Activated CD4-positive, CD25-positive, alpha-beta regulatory T cell treated with anti-CD3 and anti-CD28 coated beads, Interleukin-2, amount 50 U/mL, for 16 hours (primary cell): ENCODE results near the gene TSPAN14.
"Not testable (repeated sequence)": the region's sequence is repeated elsewhere in the genome, so short reads cannot be mapped to it uniquely, and the experiment has no call there.

Experiments
- DNase-seq: peaks from one replicate; pipeline ENCODE4 v3.0.0-alpha.2; 2020; ENCODE audit warnings: low read depth, low spot score

TSPAN14 gene

DNA sequence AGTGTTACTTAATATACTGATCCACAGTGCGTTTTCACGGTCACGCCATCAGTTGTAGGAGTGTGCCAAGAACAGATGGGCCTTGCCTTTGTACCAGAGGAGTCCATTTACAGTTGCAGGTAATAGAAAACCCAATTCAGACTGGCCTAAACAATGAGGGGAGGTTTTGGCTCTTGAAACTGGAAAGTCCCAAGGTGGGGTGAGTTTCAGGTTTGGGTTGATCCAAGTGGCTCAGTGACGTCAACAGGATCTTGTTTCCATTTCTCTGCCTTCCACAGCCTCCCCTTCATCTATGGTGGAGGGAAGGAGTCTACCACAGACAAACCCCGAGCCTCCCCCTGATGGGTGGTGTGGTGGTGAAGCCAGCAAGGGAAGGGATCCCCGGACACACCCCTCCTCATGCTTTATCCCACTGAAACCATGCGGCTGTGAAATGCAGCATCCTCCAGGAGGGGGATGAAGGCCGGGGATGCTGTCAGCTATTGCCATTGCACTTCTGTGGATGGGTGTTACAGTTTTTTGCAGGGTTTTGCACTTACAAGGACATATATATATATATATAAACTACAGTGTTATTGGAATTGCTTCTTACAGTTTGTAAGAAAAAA, 68.8 kb downstream of the TSPAN14 start:
- DNase-seq, result no peak

DNA sequence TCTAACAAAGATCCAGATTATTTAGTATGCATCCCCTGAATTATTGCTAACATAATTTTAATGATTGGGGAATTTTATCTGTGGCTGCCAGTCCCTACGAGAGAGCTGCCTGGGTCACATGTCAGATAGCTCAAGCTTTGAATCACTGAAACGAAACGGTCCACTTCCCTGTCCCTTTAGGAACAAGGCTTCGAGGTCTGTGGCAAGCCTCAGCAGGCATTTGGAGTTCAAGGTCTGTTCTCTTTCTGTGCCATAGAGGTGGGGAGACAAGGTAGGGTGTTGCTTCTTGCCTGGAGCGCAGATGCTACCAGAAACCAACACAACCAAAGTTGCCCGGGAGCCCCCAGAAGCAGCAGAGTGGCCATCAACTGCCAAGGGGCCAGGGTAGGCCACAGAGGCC, 69.7 kb downstream of the TSPAN14 start:
- no peak for DNase-seq

DNA sequence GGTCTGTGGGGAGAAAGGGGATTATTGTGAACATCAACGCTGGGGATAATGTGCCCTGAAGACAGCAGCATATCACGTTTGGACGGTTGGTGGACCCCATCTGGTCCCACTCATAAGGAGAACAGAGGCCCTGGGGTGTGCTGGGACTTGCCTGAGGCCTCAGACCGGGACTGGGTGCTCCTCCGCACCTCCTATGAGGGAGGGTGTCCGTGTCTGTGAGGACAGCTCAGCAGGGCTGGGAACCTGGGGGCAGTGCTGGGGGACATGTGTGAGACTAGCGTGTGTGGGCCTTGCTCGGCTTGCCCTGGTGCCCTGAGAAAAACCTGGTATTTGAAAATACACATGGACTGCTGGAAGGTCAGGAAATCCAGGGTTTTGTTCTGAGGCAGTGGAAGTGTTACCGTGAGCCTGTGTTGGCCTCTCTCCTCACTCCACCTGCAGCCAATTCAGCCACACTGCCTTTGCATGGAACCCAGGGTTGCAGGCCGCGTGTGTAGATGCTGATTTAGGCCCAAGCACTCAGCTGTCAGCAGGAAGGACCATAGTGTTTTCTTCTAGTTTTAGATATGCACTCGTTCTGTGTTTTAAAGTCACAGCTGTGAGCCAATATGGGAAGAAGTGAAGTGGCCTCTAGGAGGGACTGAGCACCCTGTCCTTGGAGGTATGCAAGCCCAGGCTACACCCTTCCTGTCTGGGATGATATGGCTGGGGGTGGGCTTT, 70.2 kb downstream of the TSPAN14 start:
- DNase-seq, result no peak

DNA sequence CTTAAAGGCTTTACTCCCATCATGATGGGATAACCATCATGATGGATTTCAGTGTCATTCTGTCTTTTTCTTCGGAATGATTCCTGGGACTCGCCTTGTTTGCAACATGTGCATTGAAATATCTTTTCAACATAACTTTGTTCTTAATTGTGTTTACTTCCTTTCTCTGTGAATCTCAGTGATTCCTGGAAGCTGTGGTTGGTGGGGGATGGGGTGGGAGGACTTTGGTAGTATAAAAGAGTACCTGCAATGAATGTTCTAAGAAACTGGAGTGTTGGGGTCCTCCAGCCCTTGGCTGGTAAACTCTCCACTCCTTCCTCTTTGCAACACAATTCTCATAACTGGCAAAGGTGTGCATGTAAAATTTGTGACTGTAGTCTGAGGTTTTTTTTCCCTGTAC, 72.1 kb downstream of the TSPAN14 start:
- DNase-seq, result no peak

DNA sequence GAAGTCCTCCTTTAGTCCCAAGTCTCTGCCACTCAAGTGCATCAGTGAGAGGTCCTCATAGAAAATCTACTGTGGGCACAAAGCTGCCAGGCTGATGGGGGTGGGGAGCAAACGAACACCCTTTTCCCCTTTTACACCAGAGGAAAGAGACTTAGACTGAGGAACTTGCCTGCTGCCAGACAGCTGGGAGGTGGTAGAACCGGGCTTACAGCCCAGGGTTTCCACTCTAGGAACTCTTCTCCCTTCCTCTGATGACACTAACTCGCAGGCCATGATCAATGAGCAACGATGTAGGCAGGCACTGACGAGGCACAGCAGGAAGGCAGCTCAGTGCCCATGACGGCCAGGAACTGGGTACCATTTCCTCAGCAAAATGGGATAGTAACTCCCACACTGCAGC, 72.6 kb downstream of the TSPAN14 start:
- no peak for DNase-seq

DNA sequence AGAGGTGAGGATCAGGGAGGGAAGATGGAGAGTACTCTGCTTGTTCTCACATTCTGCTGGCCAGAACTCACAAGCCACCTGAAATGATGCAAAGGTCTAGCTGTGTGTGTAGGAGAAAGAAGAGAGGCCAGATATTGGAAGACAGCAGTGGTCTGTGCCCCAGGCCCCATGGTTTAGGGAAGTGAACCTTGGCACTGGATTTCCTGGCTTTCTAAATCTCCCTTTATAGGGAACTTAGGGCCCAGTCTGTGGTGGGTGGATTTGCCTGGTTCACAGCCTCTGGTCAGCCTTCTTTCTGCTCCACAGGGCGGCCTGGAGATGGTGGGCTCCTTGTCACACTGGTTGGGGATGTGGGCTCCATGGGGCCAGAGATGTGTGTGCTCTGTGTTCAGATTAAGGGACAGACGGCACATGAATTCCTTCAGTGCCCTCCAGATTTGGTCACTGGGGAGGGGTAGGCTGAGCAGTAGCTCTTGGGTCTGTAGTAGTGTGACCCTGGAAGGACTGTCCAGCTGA, 74.1 kb downstream of the TSPAN14 start:
- no peak for DNase-seq

DNA sequence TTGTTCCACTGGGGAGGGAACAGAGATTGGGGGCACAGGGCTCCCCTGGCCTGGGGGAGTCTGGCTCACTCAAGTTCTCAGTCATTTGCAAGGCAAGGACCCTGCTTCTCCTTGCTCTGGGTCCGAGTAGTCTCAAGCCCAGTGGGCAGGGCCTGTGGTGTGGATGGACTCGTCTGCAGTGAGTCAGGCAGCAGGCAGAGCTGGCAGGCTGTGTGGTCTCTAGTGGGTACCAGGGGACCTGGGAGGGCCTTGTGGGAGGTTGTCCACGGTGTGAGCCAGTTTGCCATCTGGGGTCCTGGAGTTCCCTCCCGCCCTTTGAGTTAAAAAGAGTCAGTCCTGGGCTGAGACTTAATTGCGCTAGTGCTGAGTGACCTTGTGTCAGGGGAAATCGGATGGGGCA, 74.8 kb downstream of the TSPAN14 start:
- DNase-seq, result no peak

DNA sequence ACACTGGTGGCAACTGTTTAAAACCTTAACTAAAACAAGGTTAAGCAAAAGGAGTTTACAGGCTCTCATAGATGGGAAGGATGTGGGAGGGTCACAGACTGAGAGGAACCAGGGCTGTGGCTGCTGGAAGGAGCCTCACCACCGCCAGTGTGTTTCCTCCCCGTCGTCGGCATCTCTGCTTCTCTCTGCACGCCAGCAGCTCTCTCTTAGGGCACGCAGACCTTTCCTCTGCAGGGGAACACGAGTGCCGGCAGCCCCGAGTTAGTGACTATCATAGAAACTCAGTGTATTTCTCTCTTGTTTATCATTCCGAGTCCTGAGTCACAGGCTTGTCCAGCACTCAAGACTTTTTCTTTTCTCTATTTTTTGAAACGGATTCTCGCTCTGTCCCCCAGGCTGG, 75.5 kb downstream of the TSPAN14 start:
- DNase-seq, result no peak

DNA sequence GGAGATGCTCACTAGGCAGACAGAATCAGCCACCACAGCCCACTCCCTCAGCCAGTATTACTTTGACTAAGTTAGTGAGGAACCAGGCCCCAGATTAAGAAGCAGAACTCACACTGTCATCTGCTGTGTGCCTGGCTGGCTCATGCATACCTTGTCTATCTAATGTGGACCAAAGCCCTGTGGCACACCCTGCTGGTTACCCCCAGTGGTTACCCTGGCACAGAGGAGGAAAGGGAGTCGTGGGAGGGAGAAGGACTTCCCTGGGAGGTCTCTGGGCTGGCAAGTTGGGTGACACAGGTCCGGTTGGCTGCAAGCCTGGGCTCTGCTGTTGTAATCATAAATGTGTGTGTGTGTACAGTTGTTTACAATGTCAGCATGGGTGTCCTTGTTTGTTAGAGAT, 76.1 kb downstream of the TSPAN14 start:
- DNase-seq, result no peak

DNA sequence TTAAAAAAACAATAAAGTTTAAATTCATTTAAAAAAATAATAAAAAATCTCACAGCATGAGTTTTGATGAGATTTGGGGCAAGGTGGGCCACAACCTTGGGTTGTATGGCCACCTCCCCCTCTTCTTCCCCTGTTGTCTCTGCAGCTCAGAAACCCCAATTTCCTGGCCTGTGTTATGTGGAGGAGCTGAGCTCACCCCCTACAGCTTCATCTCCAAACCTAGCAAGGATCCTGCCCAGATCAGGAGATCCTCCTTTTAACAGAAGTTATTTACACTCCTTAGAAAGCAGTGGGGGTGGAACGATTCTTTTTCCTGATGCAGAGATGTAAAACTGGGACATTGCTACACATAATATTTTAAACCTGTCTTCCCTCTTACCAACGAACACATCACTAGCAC, 76.7 kb downstream of the TSPAN14 start:
- no peak for DNase-seq

DNA sequence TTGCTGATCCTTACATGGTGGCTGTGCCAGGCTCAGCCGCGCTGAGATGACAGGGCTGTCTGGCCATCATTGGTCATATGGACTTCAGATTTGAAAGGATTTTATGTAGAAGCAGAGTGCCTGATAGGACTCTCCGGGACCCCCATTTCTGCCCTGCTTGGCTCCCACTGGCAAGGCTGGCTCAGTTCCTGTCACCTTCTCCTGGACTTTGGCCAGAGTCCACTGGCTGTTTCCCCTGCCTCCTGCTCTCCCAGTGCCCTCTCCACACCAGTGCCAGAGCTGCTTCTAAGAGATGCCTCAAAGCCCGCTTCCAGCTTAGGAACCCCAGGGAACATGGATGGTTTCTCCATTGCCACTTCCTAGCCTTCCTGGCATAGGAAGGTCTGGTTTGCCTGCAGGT, 78.5 kb downstream of the TSPAN14 start:
- no peak for DNase-seq

DNA sequence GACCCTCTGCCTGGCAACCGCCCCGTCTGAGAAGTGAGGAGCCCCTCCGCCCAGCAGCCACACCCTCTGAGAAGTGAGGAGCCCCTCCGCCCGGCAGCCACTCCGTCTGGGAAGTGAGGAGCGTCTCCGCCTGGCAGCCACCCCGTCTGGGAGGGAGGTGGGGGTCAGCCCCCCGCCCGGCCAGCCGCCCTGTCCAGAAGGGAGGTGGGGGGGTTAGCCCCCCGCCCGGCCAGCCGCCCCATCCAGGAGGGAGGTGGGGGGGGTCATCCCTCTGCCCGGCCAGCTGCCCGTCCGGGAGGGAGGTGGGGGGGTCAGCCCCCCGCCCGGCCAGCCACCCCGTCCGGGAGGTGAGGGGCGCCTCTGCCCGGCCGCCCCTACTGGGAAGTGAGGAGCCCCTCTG, 79.9 kb downstream of the TSPAN14 start:
- DNase-seq, result not testable (repeated sequence)

DNA sequence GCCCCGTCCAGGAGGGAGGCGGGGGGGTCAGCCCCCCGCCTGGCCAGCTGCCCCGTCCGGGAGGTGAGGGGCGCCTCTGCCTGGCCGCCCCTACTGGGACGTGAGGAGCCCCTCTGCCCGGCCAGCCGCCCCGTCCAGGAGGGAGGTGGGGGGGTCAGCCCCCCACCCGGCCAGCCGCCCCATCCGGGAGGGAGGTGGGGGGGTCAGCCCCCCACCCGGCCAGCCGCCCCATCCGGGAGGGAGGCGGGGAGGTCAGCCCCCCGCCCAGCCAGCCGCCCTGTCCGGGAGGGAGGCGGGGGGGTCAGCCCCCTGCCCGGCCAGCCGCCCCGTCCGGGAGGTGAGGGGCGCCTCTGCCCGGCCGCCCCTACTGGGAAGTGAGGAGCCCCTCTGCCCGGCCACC, 80.5 kb downstream of the TSPAN14 start:
- not testable (repeated sequence) for DNase-seq

DNA sequence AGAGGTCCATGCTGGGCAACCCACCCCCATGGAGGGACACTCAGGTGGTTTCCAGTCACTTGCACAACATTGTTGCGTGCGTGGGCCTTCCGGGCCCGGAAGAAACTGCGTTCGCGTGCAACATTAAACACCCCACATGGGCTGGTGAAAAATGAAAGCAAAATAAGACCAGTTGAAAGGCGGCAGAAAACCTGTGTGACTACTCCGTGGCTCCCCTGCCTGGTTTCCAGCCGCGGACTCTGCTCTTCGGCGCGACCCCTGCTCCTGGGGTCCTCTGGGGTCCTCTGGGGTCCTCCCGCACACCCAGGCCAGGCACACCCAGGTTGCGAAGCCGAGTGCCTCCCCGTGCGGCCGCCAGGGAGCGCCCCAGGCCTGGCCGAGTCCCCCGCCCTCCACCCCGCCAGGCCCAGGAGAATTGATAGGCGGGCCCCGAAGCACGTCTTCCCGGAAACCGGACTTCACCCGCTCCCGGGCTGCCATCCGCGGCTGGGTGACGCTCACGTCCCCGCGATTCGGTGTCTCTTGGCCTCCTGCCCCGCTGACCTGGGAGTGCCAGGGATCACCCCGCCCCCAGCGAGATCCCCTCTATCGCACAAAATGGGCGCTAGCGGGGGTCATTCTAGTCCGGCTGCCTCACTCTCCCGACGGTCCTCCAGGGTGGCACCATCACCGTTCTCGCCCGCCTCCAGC, 81.7 kb downstream of the TSPAN14 start:
- peak; percentile 51 for DNase-seq

DNA sequence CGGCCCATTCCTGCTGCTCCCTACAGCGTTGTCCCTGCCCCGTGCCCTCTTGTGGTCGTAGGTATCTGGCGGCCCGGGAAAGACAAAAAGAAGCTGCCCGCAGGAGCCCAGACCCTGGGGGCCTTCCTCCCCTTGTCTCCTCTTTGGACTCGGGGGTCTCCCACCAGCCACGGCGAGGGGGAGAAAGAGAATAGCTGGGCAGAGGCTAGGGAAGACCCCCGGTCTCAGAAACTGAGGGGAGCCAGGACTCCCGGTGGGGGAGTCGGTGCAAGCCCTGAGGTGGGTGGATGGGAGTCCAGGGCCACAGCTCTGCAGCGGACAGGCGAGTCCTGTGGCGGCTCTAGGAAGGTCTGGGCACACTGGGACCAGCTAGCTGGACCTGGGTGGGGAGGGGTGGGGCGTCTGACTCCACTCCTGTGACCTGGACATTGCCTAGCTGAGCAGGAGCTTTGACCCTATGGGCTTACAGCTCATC, 82.3 kb downstream of the TSPAN14 start:
- no peak for DNase-seq

DNA sequence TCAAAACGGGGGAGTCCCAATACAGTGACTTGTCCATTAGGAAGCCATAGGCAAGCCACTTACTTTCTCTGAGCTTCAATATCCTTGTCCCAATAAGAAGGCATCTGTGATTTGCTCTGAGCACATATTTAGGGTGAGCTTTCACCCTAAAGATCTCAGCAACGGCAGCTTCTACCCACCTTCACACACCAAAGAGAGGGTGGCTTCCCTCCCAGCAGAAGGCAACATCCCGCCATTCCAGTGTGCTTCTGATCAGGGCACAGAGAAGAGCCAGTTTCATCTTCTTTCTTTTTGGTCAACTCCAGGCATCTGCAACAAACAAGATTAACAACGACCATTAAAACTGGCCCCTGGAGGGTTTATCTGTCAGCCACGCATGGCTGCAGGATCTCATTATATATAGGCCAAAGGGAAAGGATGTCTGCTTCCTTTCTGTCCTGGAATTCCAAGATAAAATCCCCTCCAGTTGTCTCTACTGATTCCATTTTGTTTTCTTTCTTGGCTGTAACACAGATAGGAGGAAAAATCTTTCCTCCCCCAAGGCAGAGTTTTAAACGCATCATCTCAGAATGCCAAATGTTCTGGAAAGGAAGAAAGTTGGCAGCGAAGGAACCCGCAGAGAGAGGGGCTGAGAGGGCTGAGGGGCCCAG, 83.1 kb downstream of the TSPAN14 start:
- no peak for DNase-seq

DNA sequence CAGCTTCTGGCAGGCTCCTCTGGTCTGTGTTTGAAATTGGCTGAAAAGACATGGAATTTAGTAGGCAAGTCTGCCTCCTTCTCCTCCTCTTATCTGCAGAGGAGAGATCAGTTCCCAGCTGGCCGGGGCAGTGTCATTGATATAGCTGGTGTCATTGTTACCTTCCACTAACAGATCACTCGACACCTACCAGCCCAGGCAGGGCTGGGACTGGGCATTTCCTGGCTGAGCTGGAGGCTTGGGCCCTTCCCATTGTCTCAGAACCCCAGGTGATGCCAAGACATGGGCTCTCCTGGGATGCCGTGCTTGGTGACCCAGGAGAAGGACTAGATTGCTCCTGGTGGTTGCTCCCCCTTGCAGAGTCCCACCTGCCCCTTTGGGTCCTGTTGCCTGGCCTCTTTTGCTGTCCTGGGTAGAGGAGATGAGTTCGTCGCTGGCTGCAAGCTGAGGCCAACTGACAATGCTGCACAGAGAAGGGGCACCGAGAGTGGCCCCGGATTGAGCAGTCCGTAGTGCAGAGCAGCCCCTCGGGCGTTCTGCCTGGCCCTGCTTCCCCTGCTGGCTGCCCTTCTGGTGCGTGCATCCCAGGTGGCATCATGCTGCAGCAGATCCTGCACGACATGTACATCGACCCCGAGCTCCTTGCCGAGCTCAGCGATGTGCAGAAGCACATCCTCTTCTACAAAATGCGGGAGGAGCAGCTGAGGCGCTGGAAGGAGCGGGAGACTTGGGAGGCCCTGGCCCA, 83.8 kb downstream of the TSPAN14 start, which contains the start of gene SH2D4B:
SH2D4B (plus strand) TSS at position 167 of the 745 bp plus-strand sequence; CDS start at position 597, 430 bp downstream.
- no peak for DNase-seq

DNA sequence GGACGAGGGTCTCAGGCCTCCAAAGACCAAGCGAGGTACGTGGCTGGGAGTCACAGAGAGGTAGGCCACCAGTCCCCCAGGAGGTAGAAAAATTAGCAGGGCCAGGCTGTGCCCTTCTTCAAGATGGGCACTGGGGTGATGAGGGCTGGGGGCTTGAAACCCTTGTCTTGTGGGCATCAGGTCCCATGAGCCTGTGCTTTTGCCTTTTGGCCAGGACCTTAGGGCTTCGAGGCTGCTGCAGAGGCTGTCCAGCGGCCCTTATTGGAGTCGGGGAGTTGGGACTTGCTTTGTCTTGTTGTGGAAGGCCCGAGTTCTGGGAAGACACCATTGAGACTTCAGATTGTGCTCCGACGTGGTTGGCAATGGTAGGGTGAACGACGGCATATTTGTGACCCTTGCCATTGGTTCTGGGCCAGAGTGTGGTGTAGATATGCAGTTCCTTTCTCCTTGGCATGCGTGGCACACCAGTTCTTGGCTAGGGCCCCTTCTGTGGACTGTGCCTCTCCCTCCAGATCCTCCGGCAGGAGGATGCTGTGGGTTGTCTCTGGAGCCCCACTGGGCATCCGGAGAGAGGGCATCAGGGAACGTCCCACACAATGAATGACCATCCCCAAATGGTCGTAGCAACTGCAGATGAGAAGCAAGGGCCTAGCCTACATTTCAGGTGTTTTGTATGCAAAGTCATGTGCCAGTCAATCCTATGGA, 84.5 kb downstream of the TSPAN14 start:
- DNase-seq, result no peak

DNA sequence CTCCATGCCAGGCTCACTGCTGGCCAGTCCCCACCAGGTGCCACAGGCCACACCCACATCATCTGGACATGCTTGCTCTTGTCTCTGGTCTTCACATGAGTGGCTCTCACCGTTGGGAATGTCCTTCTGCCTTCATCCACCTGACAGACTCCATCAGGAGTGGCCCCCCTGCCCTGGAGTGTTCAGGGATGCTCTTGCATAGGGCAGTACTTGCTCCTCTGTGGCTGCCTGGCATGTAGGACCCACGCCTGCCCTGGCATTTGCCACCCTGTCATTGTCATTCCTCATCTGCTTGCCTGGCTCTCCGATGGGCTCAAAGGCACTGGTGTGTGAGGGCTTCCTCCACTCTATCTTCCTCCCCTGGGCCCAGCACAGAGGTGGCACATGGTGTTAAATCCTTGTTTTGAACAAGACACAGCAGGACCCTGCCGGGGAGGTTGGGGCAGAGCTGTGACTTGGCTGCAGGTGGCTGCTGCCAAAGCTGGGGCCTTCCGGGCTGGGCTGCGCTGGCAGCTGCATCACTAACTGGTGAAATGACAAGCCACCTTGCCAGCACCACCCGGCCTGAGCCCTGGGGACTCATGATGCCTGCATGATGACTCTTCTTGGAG, 85.4 kb downstream of the TSPAN14 start:
- DNase-seq, result no peak

DNA sequence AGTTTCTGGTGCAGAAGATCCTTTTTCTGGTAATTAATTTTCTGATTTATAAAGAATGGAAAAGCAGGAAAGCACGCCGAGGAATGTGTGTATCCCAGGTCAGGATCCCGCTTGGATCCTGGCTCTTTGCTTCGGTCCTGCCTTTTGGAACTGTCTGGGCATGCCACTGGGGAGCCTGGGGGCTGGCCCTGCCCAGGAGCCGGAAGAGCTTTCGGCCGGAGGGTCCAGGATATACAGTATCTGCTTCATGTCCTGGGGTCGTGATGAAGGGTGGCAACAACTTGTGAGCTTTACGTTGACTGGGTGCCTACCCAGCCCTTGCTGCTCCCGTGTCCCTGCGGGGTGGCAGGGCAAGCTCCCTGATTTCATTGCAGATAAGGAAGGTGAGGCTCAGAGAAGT, 86.0 kb downstream of the TSPAN14 start:
- DNase-seq, result no peak
